Activated CD8-positive, alpha-beta T cell treated with anti-CD3 and anti-CD28 coated beads for 36 hours (primary cell): ENCODE data around the gene DNAJC21. TPM values are rescaled to one million over a fixed set of nuclear protein-coding genes. Genes with fewer than 3 reads are reported as not detected.

ENCODE experiments used
- ATAC-seq: fragments of 200-7000 bp; cut with Tn5 transposase; one replicate; pipeline ENCODE4 v1.10.0; 2021; ENCODE audit warnings: mild to moderate bottlenecking, moderate library complexity
- CTCF ChIA-PET: fragments of 350-600 bp; sonication (Branson Sonifier 250); formaldehyde crosslinking; loops from one replicate; lab custom pipeline; 2021; ENCODE audit warnings: antibody characterized with exemption; lab: Charles Lee
- POLR2A ChIA-PET: fragments of 350-600 bp; sonication (Branson Sonifier 250); formaldehyde crosslinking; loops from one replicate; lab custom pipeline; 2021; ENCODE audit warnings: antibody characterized with exemption; lab: Charles Lee
- DNase-seq: peaks from one replicate; pipeline ENCODE4 v3.0.0-alpha.2; 2020
- H3K27ac Mint-ChIP-seq: one replicate; pipeline ENCODE4 v1.8.0; 2021; ENCODE audit warnings: mild to moderate bottlenecking, mixed read lengths
- H3K27me3 Mint-ChIP-seq: one replicate; pipeline ENCODE4 v1.8.0; 2021; ENCODE audit warnings: mixed read lengths
- H3K36me3 Mint-ChIP-seq: one replicate; pipeline ENCODE4 v1.8.0; 2021; ENCODE audit warnings: low read depth, mixed read lengths
- H3K4me1 Mint-ChIP-seq: one replicate; pipeline ENCODE4 v1.8.0; 2021; ENCODE audit warnings: low read depth, mixed read lengths
- H3K4me3 Mint-ChIP-seq: one replicate; pipeline ENCODE4 v1.8.0; 2021; ENCODE audit warnings: mild to moderate bottlenecking, moderate library complexity, mixed read lengths
- H3K9me3 Mint-ChIP-seq: one replicate; pipeline ENCODE4 v1.8.0; 2021; ENCODE audit warnings: mixed read lengths
- intact Hi-C: fragments of 100-400 bp; cut with micrococcal nuclease; formaldehyde crosslinking; loops from one replicate; pipeline ENCODE4 v1.10.0; 2022
- total RNA-seq, 2 experiments: library from RNA; stranded (reverse); gene quantifications; one replicate each; pipeline ENCODE4 v1.2.3, GENCODE V29; 2021
- TF ChIP-seq, protein P1 (sequence below): fragments of 200-600 bp; IDR thresholded peaks from one replicate; pipeline ENCODE4 v1.8.0; 2022; ENCODE audit warnings: antibody characterized with exemption, mild to moderate bottlenecking

DNAJC21 gene
- total RNA-seq, 2 experiments from 2014 or later = 48.3 to 51.8 TPM

DNA sequence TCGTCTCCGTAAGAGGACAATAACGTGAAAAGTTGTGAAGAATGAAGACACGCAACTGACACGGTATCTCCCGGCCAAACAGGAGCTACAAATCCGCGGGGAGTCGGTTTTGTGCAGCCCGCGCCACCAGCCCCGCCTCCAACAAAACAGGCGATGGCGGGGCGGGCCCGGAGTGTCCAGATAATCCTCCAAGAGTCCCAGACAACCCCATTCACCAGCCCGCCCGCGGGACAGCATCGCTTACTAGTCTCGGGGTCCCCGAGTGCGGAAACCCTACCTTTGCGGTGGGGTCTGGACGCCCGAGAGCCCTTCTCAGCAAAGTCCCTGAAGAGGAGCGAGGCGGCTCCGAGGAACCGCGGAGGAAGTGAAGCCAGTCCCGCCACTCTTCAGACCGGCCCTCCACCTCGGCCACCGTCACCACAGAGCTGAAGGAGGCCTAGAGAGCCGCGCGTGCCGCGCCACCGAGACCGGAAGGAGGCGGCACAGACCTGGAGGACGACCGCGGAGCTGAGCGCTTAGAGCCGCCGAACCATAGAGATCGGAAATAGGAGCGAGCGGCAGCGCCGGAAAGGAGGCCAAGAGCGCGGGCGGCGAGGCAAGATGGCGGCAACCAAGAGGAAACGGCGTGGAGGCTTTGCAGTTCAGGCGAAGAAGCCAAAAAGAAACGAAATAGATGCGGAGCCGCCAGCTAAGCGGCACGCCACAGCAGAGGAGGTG lies 14.1 kb upstream of the DNAJC21 start, which contains the start of the genes BRIX1 and RAD1:
BRIX1 (plus strand) TSS at position 573 of the 717 bp plus-strand sequence; CDS start at position 601, 28 bp downstream.
RAD1 (minus strand) TSS at position 366 of the 717 bp plus-strand sequence. CDS start 612 bp downstream, outside the sequence.
- peak; percentile 97 for DNase-seq
- Mint-ChIP-seq H3K27me3 (no peaks in the 10 kb centered on the region), H3K36me3 (peaks cover 54% of the 10 kb centered on the region), H3K4me3 (no peak within 1 kb of the TSS), H3K27ac (peak within 1 kb of the TSS; percentile 31), H3K4me1 (peaks cover 26% of the 10 kb centered on the region), H3K9me3 (no peaks in the 10 kb centered on the region)
- TF ChIP-seq, protein P1, sequence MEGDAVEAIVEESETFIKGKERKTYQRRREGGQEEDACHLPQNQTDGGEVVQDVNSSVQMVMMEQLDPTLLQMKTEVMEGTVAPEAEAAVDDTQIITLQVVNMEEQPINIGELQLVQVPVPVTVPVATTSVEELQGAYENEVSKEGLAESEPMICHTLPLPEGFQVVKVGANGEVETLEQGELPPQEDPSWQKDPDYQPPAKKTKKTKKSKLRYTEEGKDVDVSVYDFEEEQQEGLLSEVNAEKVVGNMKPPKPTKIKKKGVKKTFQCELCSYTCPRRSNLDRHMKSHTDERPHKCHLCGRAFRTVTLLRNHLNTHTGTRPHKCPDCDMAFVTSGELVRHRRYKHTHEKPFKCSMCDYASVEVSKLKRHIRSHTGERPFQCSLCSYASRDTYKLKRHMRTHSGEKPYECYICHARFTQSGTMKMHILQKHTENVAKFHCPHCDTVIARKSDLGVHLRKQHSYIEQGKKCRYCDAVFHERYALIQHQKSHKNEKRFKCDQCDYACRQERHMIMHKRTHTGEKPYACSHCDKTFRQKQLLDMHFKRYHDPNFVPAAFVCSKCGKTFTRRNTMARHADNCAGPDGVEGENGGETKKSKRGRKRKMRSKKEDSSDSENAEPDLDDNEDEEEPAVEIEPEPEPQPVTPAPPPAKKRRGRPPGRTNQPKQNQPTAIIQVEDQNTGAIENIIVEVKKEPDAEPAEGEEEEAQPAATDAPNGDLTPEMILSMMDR = no peak
- intact Hi-C loops = no loop called here
- CTCF ChIA-PET = interaction anchor here (0.6 to 2.7 kb wide), 9 partner anchors 9 to 429 kb away, joined by 3 to 13 read pairs (median 4); partner anchors contain the start of gene DNAJC21
- POLR2A ChIA-PET = interaction anchor here (0.7 to 4.4 kb wide), 15 partner anchors 9 to 918 kb away, joined by 3 to 70 read pairs (median 4); partner anchors contain the start of genes DNAJC21 and TTC23L
- ATAC-seq = peak; percentile 97

DNA sequence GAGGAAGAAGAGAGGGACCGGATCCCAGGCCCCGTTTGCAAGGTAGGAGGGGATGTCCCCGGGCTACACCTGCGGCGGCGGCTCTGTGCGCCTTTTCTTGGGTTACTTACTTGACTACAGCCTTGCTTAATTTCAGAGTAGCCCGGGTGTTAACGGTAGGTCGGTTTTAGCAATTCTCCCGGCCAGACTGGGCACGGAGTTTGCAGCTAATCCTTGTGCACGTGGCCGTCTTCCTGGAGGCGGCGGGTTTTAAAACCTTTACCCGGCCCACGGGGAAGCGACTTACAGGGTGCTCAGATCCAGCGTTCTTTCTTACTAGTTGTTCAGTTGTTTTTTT lies 13.5 kb upstream of the DNAJC21 start:
- CTCF ChIA-PET = interaction anchor here (1.0 to 2.7 kb wide), 8 partner anchors 8 to 430 kb away, joined by 3 to 13 read pairs (median 4); partner anchors contain the start of gene DNAJC21
- peak; percentile 5 for ATAC-seq
- no peaks in the 10 kb centered on the region for H3K27me3 Mint-ChIP-seq
- no peak overlapping the region for H3K4me3 Mint-ChIP-seq
- no peaks in the 10 kb centered on the region for H3K9me3 Mint-ChIP-seq
- H3K36me3 Mint-ChIP-seq = peaks cover 56% of the 10 kb centered on the region
- intact Hi-C loops = no loop called here
- POLR2A ChIA-PET = interaction anchor here (0.8 to 4.4 kb wide), 8 partner anchors 8 to 87 kb away, joined by 3 to 70 read pairs (median 6); partner anchors contain the start of genes DNAJC21 and TTC23L
- H3K4me1 Mint-ChIP-seq = peaks cover 29% of the 10 kb centered on the region
- H3K27ac Mint-ChIP-seq = no peak overlapping the region
- TF ChIP-seq, protein P1 = no peak
- DNase-seq = no peak

DNA sequence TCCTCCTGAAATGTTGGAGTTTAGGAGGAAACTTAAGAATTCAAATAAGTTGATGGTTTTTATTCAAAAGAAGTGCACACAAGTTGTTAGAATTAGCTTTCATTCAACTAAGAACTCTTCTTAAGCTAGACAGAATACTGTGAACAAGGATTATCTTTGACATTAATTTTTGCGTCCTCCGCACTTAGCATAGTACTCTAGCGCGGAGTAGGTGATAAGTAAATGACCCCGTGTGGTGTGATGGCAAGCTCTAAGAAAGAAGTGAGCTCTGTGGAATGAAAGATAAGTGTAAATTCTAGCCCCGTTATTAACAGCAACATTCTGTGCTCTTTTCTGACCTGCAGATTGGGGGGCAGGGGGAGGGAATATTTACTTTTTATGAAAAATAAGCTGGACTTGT lies 12.8 kb upstream of the DNAJC21 start:
- Mint-ChIP-seq H3K36me3 (peaks cover 57% of the 10 kb centered on the region), H3K27ac (no peak overlapping the region), H3K27me3 (no peaks in the 10 kb centered on the region), H3K9me3 (no peaks in the 10 kb centered on the region), H3K4me3 (no peak overlapping the region), H3K4me1 (peaks cover 33% of the 10 kb centered on the region)
- TF ChIP-seq, protein P1 = no peak
- CTCF ChIA-PET = interaction anchor here (1.0 to 2.7 kb wide), 5 partner anchors 9 to 87 kb away, joined by 3 to 13 read pairs (median 4); partner anchors contain the start of gene DNAJC21
- DNase-seq (no peak), ATAC-seq (no peak)
- POLR2A ChIA-PET = interaction anchor here (1.0 to 4.4 kb wide), 4 partner anchors 10 to 78 kb away, joined by 3 to 70 read pairs (median 6); partner anchors contain the start of genes DNAJC21 and TTC23L
- intact Hi-C loops = no loop called here

DNA sequence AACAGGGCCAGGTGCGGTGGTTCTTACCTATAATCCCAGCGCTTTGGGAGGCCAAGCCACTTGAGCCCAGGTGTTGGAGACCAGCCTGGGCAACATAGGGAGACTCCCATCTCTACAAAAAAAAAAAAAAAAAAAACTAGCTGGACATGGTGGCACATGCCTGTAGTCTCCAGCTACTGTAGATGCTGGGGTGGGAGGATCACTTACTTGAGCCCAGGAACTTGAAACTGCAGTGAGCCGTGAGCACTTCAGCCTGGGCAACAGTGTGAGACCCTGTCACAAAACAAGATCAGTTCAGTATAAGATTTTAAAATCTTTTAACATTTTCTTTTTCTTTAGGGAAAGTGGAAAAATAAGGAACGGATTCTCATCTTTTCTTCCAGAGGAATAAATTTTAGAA lies 11.3 kb upstream of the DNAJC21 start:
- DNase-seq = no peak
- intact Hi-C loops = no loop called here
- Mint-ChIP-seq H3K9me3 (no peaks in the 10 kb centered on the region), H3K27ac (peak overlapping the region; percentile 34), H3K27me3 (no peaks in the 10 kb centered on the region), H3K4me1 (peaks cover 34% of the 10 kb centered on the region), H3K4me3 (no peak overlapping the region), H3K36me3 (peaks cover 60% of the 10 kb centered on the region)
- ChIA-PET POLR2A (interaction anchor here (4.4 kb wide), 1 partner anchor 11 kb away, joined by 70 read pairs; the partner anchor contains the start of gene DNAJC21), CTCF (interaction anchor here (0.8 to 1.5 kb wide), 2 partner anchors 20 to 85 kb away, joined by 3 to 5 read pairs; no protein-coding TSS in a partner anchor)
- ATAC-seq = no peak
- TF ChIP-seq, protein P1 = no peak
